ENCODE data around the gene AUTS2.

GRCh38 chr7:70640266-70640833, 1042.1 kb downstream of the AUTS2 start:
- no peak for TF ChIP-seq CTCF (IDR thresholded peaks at IDR 0.05; ENCODE audit: insufficient read depth, low read length)
- no peak for TF ChIP-seq GABPA (IDR thresholded peaks at IDR 0.05; ENCODE audit: low read depth)
- TF ChIP-seq POLR2AphosphoS5 (IDR thresholded peaks at IDR 0.05; ENCODE audit: low read depth): no peak
- no peak for TF ChIP-seq REST (IDR thresholded peaks at IDR 0.05; ENCODE audit: insufficient replicate concordance, low read depth)

All from HL-60 (cell line).